Retinal pigment epithelial cell (primary cell): ENCODE measurements around the gene CECR2.

ENCODE experiments used
- DNase-seq: peaks from one replicate; pipeline ENCODE4 v3.0.0-alpha.2; 2010; ENCODE audit warnings: low read depth
- H3K4me3 ChIP-seq: 2 replicates; pipeline ENCODE4 v1.5.1; 2011; ENCODE audit warnings: mild to moderate bottlenecking, low read length, control low read depth, moderate library complexity
- TF ChIP-seq, protein P1 (sequence below): conservative IDR thresholded peaks from 2 replicates; pipeline ENCODE4 v1.5.1; 2011; ENCODE audit warnings: low read depth, low read length, control low read depth, inconsistent platforms

The CECR2 gene

DNA sequence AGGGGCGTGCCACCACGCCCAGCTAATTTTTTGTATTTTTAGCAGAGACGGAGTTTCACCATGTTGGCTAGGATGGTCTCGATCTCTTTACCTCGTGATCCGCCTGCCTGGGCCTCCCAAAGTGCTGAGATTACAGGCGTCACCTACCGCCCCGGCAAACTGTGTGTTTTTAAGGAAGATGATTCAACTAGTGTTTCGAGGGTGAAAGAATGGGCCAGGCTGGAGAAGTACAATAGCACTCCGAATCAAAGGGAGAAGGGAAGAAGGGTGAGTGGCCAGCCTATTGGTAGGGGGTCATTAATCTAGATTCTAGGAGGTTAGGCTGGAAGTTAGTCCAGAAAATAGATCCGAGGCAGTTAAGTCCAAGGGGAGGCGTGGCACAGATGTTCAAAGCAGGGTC lies 2.9 kb upstream of the CECR2 start:
- H3K4me3 ChIP-seq = no peak overlapping the region
- TF ChIP-seq, protein P1, sequence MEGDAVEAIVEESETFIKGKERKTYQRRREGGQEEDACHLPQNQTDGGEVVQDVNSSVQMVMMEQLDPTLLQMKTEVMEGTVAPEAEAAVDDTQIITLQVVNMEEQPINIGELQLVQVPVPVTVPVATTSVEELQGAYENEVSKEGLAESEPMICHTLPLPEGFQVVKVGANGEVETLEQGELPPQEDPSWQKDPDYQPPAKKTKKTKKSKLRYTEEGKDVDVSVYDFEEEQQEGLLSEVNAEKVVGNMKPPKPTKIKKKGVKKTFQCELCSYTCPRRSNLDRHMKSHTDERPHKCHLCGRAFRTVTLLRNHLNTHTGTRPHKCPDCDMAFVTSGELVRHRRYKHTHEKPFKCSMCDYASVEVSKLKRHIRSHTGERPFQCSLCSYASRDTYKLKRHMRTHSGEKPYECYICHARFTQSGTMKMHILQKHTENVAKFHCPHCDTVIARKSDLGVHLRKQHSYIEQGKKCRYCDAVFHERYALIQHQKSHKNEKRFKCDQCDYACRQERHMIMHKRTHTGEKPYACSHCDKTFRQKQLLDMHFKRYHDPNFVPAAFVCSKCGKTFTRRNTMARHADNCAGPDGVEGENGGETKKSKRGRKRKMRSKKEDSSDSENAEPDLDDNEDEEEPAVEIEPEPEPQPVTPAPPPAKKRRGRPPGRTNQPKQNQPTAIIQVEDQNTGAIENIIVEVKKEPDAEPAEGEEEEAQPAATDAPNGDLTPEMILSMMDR = no peak
- DNase-seq = no peak

DNA sequence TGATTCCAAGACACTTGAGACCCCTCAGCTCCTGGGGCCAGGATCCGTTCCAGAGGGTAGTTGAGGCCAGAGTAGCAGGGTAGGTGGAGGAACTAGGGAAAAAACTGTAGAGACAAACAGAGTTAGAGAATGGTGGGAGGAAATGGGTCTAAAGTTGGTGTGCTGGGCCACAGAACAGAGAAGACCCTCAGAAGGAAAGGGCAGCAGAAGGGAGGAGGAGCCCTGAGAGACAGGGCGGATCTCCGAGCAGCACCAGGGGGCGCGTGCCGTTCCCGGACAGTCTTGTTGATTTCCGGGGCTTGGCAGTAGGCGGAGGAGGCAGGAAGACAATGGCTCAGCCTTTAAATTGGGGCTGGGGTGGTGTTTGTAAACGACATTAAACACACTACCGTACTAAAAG lies 2.4 kb upstream of the CECR2 start:
- TF ChIP-seq, protein P1 = peak; percentile 33
- DNase-seq = no peak
- H3K4me3 ChIP-seq = no peak overlapping the region

GRCh38 chr22:17368144-17368543 lies 1.1 kb upstream of the CECR2 start:
- no peak for DNase-seq
- peak overlapping the region; percentile 47 for H3K4me3 ChIP-seq
- TF ChIP-seq, protein P1 = no peak

GRCh38 chr22:17368554-17369438 lies 464 bp upstream of the CECR2 start:
- no peak for DNase-seq
- H3K4me3 ChIP-seq = peak overlapping the region; percentile 47
- TF ChIP-seq, protein P1 = no peak

- peak overlapping the region; percentile 43 for H3K4me3 ChIP-seq
- TF ChIP-seq, protein P1 = no peak
- DNase-seq = no peak
These were observed 936 bp downstream of the CECR2 start for GRCh38 chr22:17370026-17370765.

- peak overlapping the region; percentile 43 for H3K4me3 ChIP-seq
- TF ChIP-seq, protein P1 = no peak
- no peak for DNase-seq
These were observed 1.6 kb downstream of the CECR2 start for GRCh38 chr22:17370766-17371432.
